PC-3 (cell line): ENCODE measurements around the gene PCBP3.

ENCODE experiments used
- EZH2 ChIP-seq: fragments of 300-600 bp; sonication (generic); IDR thresholded peaks from one replicate; pipeline ENCODE4 v1.6.1; 2017; ENCODE audit warnings: antibody characterized with exemption, mild to moderate bottlenecking, low read length; ENCODE audit not compliant: unreplicated experiment
- EZH2phosphoT487 ChIP-seq: fragments of 300-600 bp; sonication (generic); IDR thresholded peaks from 2 replicates; pipeline ENCODE4 v1.6.1; 2018; ENCODE audit warnings: mild to moderate bottlenecking, antibody characterized with exemption, low read length, borderline replicate concordance
- TF ChIP-seq, protein P1 (sequence below): fragments of 300-600 bp; sonication (generic); conservative IDR thresholded peaks from 2 replicates; pipeline ENCODE4 v1.5.1; 2017; ENCODE audit warnings: antibody characterized with exemption, low read depth, mild to moderate bottlenecking, low read length

DNA sequence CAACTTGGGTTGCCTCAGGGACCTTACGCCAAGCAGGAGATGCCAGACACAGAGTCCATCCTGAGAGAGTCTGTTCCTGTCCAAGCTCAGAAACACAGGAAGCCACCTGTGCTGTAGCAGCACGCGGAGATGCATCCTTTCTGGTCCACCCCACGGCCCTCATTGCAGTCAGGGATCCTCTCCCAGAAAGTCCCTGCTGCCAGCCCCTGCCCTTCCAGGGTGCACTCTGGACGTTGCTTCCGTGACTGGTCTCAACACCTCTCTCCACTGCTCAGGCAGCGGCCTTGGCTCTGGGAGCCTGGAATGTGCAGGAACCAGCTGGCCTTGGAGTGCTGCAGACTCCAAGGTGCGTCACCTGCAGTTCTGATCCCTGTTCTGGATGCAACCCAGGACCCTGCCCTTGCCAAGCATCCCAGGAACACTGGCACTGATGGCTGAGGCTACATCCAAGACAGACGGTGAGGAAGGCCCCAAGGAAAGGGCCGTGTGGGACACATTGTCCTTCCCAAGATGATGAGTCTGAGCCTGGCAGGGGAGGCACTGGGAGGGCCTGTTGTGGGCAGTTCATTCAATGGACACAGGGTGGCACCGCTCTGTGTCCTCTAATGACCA lies 316.4 kb downstream of the PCBP3 start:
- TF ChIP-seq, protein P1, sequence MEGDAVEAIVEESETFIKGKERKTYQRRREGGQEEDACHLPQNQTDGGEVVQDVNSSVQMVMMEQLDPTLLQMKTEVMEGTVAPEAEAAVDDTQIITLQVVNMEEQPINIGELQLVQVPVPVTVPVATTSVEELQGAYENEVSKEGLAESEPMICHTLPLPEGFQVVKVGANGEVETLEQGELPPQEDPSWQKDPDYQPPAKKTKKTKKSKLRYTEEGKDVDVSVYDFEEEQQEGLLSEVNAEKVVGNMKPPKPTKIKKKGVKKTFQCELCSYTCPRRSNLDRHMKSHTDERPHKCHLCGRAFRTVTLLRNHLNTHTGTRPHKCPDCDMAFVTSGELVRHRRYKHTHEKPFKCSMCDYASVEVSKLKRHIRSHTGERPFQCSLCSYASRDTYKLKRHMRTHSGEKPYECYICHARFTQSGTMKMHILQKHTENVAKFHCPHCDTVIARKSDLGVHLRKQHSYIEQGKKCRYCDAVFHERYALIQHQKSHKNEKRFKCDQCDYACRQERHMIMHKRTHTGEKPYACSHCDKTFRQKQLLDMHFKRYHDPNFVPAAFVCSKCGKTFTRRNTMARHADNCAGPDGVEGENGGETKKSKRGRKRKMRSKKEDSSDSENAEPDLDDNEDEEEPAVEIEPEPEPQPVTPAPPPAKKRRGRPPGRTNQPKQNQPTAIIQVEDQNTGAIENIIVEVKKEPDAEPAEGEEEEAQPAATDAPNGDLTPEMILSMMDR = no peak
- no peak for TF ChIP-seq EZH2phosphoT487
- TF ChIP-seq EZH2 = no peak
